HG02763 (cell line): Measurements from ENCODE around the gene APRT.

Experiments
- ATAC-seq: cut with Tn5 transposase; IDR thresholded peaks from one replicate; pipeline ENCODE4 v1.9.1; 2021; ENCODE audit warnings: mild to moderate bottlenecking, moderate library complexity; ENCODE audit not compliant: unreplicated experiment

The APRT gene

DNA sequence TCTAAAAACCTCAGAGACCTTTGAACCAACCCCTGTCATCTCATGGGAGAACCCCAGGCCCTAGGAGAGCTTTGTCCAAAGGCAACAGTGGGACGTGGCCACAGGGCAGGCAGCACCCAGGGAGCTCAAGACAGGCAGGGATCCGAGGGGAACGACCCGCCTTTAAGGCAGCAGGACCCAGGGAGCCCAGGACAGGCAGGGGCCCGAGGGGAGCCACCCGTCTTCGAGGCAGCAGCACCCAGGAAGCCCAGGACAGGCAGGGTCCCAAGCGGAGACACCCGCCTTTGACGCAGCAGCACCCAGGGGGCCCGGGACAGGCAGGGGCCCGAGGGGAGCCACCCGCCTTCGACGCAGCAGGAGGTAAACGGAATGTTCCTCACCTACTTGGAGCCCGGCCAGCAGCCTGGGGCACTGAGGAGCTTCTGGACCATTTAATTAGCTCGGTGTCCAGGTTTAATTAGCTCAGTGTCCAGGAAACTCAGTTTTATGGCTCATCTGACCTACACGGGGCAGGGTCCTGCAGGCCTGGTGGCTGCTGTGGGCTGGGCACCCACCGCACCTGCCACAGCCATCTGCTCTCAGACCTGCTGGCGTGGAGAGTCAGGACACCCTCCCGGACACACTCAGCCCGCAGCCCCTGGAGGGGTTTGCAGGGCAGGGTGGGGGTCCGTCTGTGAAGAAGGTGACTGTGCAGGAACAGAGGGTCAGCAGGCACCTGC, 51.1 kb downstream of the APRT start:
- ATAC-seq, result no peak

DNA sequence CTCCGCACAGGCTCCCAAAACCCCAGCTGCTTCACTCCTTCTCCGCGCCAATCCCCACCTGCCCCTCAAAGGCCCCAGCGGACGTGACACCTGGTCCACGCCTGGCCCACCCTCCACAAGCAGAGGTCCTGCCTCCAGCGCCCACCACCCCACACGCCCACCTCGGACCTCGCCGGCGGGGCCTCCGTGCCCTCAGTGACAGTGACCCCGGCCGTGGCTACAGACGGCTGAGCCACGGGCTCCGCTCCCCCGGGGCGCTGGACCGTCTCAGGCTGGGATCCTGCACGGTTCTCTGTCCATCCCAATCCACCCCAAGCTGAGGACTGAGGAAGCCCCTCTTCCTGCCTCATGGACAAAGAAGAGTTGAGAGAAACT, 51.8 kb downstream of the APRT start:
- ATAC-seq, result no peak
